Natural killer cell (primary cell): ENCODE measurements around the gene ZFAND4. TPM values are rescaled to one million over a fixed set of nuclear protein-coding genes. Genes with fewer than 3 reads are reported as not detected.

ENCODE experiments used
- ATAC-seq, 3 donors: fragments of 150-1000 bp in 2 of 3; fragments of 200-7000 bp in 1 of 3; cut with Tn5 transposase; 1 replicate in 1 of 3; 2 replicates in 2 of 3; pipeline ENCODE4 v1.10.0; 2021; ENCODE audit warnings: mild to moderate bottlenecking in 2 of 3, moderate library complexity in 2 of 3
- DNase-seq, 2 donors: peaks; one replicate each; pipeline versions ENCODE4 v3.0.0 to v3.0.0-alpha.2; 2013 to 2021; ENCODE audit warnings: mixed read lengths in 1 of 2
- H3K27ac ChIP-seq: one replicate; pipeline ENCODE4 v1.5.1; 2013; ENCODE audit warnings: mild to moderate bottlenecking, low read length
- H3K27me3 ChIP-seq: one replicate; pipeline ENCODE4 v1.6.1; 2013; ENCODE audit warnings: low read length; ENCODE audit not compliant: control insufficient read depth, insufficient read depth
- H3K36me3 ChIP-seq: one replicate; pipeline ENCODE4 v1.6.1; 2013; ENCODE audit warnings: low read length; ENCODE audit not compliant: control insufficient read depth, insufficient read depth
- H3K4me1 ChIP-seq: one replicate; pipeline ENCODE4 v1.6.1; 2013; ENCODE audit warnings: low read length; ENCODE audit not compliant: control insufficient read depth, insufficient read depth
- H3K4me3 ChIP-seq: one replicate; pipeline ENCODE4 v1.5.1; 2013; ENCODE audit warnings: low read length
- H3K9me3 ChIP-seq: one replicate; pipeline ENCODE4 v1.6.1; 2013; ENCODE audit warnings: low read length; ENCODE audit not compliant: control insufficient read depth, insufficient read depth
- H3K27ac Mint-ChIP-seq, 2 donors: one replicate each; pipeline ENCODE4 v1.8.0; 2022; ENCODE audit warnings: mild to moderate bottlenecking in 2 of 2, mixed read lengths in 2 of 2, moderate library complexity in 1 of 2
- H3K27me3 Mint-ChIP-seq, 2 donors: one replicate each; pipeline ENCODE4 v1.8.0; 2022; ENCODE audit warnings: low read depth in 2 of 2, mixed read lengths in 2 of 2
- H3K36me3 Mint-ChIP-seq: one replicate; pipeline ENCODE4 v1.8.0; 2022; ENCODE audit warnings: mixed read lengths
- H3K4me1 Mint-ChIP-seq, 2 donors: one replicate each; pipeline ENCODE4 v1.8.0; 2022; ENCODE audit warnings: mixed read lengths in 2 of 2
- H3K4me3 Mint-ChIP-seq: one replicate; pipeline ENCODE4 v1.8.0; 2022; ENCODE audit warnings: mild to moderate bottlenecking, moderate library complexity, mixed read lengths
- H3K9me3 Mint-ChIP-seq, 2 donors: one replicate each; pipeline ENCODE4 v1.8.0; 2022; ENCODE audit warnings: mixed read lengths in 2 of 2
- CTCF ChIP-seq: fragments of 200-600 bp; IDR thresholded peaks from one replicate; pipeline ENCODE4 v1.8.0; 2022; ENCODE audit warnings: antibody characterized with exemption
- WGBS: methylation state at CpG from one replicate; pipeline ENCODE4 v1.1.7; 2013; ENCODE audit warnings: missing lambda C conversion rate; ENCODE audit not compliant: insufficient coverage; 5-methylcytosine and 5-hydroxymethylcytosine counted together
- intact Hi-C: fragments of 100-400 bp; cut with micrococcal nuclease; formaldehyde crosslinking; loops from one replicate; pipeline ENCODE4 v1.14.2; 2022
- total RNA-seq, 4 donors: library from RNA; stranded (reverse); fragments of 120-200 nt in 1 of 4; gene quantifications; one replicate each; pipeline versions ENCODE4 v1.2.3 to v1.2.4, GENCODE V29; 2013 to 2022

ZFAND4 gene
- total RNA-seq, 3 donors from 2014 or later (not counting 1 experiment from before 2014, with no cell fraction given) = 27.9 to 35.1 (median 32.1) TPM

GRCh38 chr10:45592432-45592831 lies 80.1 kb downstream of the ZFAND4 start:
- Mint-ChIP-seq H3K4me1 (peaks cover 40 to 41% of the 10 kb centered on the region in 2 donors), H3K4me3 (peak overlapping the region; percentile 62), H3K9me3 (no peaks in the 10 kb centered on the region), H3K27ac (peak overlapping the region in 1 of 2 donors; percentile 85), H3K27me3 (no peaks in the 10 kb centered on the region), H3K36me3 (peaks cover 9% of the 10 kb centered on the region)
- no peaks in the 10 kb centered on the region for H3K27me3 ChIP-seq
- ATAC-seq (no peak), DNase-seq (peak in 1 of 2 donors; percentile 48)
- peaks cover 7% of the 10 kb centered on the region for H3K4me1 ChIP-seq
- no peak for TF ChIP-seq CTCF
- H3K4me3 ChIP-seq = no peak overlapping the region
- no peaks in the 10 kb centered on the region for H3K9me3 ChIP-seq
- H3K27ac ChIP-seq = no peak overlapping the region
- intact Hi-C loops = loop anchor here (5.0 kb wide), 1 partner anchor 35 kb away; no protein-coding TSS in a partner anchor
- peaks cover 9% of the 10 kb centered on the region for H3K36me3 ChIP-seq
- whole genome bisulfite sequencing = 18% methylated on average over 2 of the region's 4 CpGs

GRCh38 chr10:45591280-45591679 lies 81.3 kb downstream of the ZFAND4 start:
- Mint-ChIP-seq H3K4me1 (peaks cover 40 to 41% of the 10 kb centered on the region in 2 donors), H3K27ac (no peak overlapping the region), H3K36me3 (peaks cover 9% of the 10 kb centered on the region), H3K4me3 (no peak overlapping the region), H3K27me3 (no peaks in the 10 kb centered on the region), H3K9me3 (no peaks in the 10 kb centered on the region)
- DNase-seq (no peak), ATAC-seq (no peak)
- no peak for TF ChIP-seq CTCF
- intact Hi-C loops = loop anchor here (5.0 kb wide), 1 partner anchor 34 kb away; no protein-coding TSS in a partner anchor
- H3K27ac ChIP-seq = no peak overlapping the region
- H3K4me1 ChIP-seq = peaks cover 7% of the 10 kb centered on the region
- H3K4me3 ChIP-seq = no peak overlapping the region
- H3K36me3 ChIP-seq = peaks cover 9% of the 10 kb centered on the region
- no peaks in the 10 kb centered on the region for H3K27me3 ChIP-seq
- WGBS = 90% methylated on average over 1 of the region's 2 CpGs
- no peaks in the 10 kb centered on the region for H3K9me3 ChIP-seq

- WGBS = 92% methylated on average over 2 of the region's 2 CpGs
- Mint-ChIP-seq H3K36me3 (peaks cover 9% of the 10 kb centered on the region), H3K4me3 (no peak overlapping the region), H3K4me1 (peaks cover 33 to 36% of the 10 kb centered on the region in 2 donors), H3K27me3 (no peaks in the 10 kb centered on the region), H3K27ac (peak overlapping the region in 1 of 2 donors; percentile 28), H3K9me3 (no peaks in the 10 kb centered on the region)
- H3K27me3 ChIP-seq = no peaks in the 10 kb centered on the region
- no peaks in the 10 kb centered on the region for H3K9me3 ChIP-seq
- ATAC-seq = no peak
- peaks cover 4% of the 10 kb centered on the region for H3K4me1 ChIP-seq
- TF ChIP-seq CTCF = no peak
- no peak overlapping the region for H3K27ac ChIP-seq
- no peak overlapping the region for H3K4me3 ChIP-seq
- intact Hi-C loops = loop anchor here (5.0 to 10.0 kb wide), 2 partner anchors 33 to 585 kb away; partner anchors contain the start of gene ZNF22
- peaks cover 9% of the 10 kb centered on the region for H3K36me3 ChIP-seq
- no peak for DNase-seq
Measured at GRCh38 chr10:45589868-45590267, 82.7 kb downstream of the ZFAND4 start.

- Histone ChIP-seq H3K4me3 (no peak overlapping the region), H3K36me3 (peaks cover 9% of the 10 kb centered on the region), H3K9me3 (no peaks in the 10 kb centered on the region), H3K27ac (no peak overlapping the region), H3K4me1 (peaks cover 3% of the 10 kb centered on the region), H3K27me3 (no peaks in the 10 kb centered on the region)
- H3K27ac Mint-ChIP-seq = no peak overlapping the region
- peaks cover 9% of the 10 kb centered on the region for H3K36me3 Mint-ChIP-seq
- no peaks in the 10 kb centered on the region for H3K9me3 Mint-ChIP-seq
- DNase-seq = no peak
- no peak for TF ChIP-seq CTCF
- peaks cover 31 to 34% of the 10 kb centered on the region in 2 donors for H3K4me1 Mint-ChIP-seq
- no peaks in the 10 kb centered on the region for H3K27me3 Mint-ChIP-seq
- no peak for ATAC-seq
- intact Hi-C loops = loop anchor here (10.0 kb wide), 1 partner anchor 584 kb away; the partner anchor contains the start of gene ZNF22
- no peak overlapping the region for H3K4me3 Mint-ChIP-seq
Measured at GRCh38 chr10:45589009-45589408, 83.6 kb downstream of the ZFAND4 start.
